ENCODE measurements around the gene EHD1. TPM values are rescaled to one million over a fixed set of nuclear protein-coding genes. Genes with fewer than 3 reads are reported as not detected.

Gene EHD1
- total and polyA plus RNA-seq, 2 of the 4 experiments (the other 2 are of a cell fraction), result 107 to 209 TPM

- in situ Hi-C loops (cut with MboI; ENCODE audit: low sequenced_read_pairs) (loop anchor here (5.0 kb wide), 1 partner anchor 46 kb away; no protein-coding TSS in a partner anchor), dilution Hi-C loops (cut with HindIII; ENCODE audit: low sequenced_read_pairs, unreplicated experiment) (no loop called here), intact Hi-C loops (cut with micrococcal nuclease) (loop anchor here (1.0 kb wide), 1 partner anchor 46 kb away; no protein-coding TSS in a partner anchor)
- WGBS, 2 experiments (ENCODE audit: extremely low coverage in 2 of 2, insufficient read length in 1 of 2), result 95% methylated on average over 7 of the region's 25 CpGs; no CpG with 5 or more reads in 1 of the 2 experiments
- no peak overlapping the region for H3K14ac ChIP-seq (replicated peaks; ENCODE audit: low read depth, low read length)
- no peak overlapping the region for H2BK120ac ChIP-seq (ENCODE audit: low read depth, low read length)
- no peak overlapping the region for H3K4me3 ChIP-seq (ENCODE audit: insufficient read depth, low read depth, low read length)
- H3K4ac ChIP-seq (ENCODE audit: low read depth, low read length), result no peak overlapping the region
- no peak overlapping the region for H3K18ac ChIP-seq (ENCODE audit: low read depth, low read length)
- TF ChIP-seq RAD21 (IDR thresholded peaks at IDR 0.05; ENCODE audit: low read length) (no peak), USF2 (IDR thresholded peaks at IDR 0.05; ENCODE audit: low read depth, low read length) (no peak), BHLHE40 (IDR thresholded peaks at IDR 0.05; ENCODE audit: low read depth, low read length) (no peak), MXI1 (IDR thresholded peaks at IDR 0.05; ENCODE audit: borderline replicate concordance, low read depth, low read length) (no peak), CHD1 (IDR thresholded peaks at IDR 0.05; ENCODE audit: low read depth, low read length) (no peak), CEBPB (IDR thresholded peaks at IDR 0.05; ENCODE audit: low read depth, low read length) (no peak), POLR2A (IDR thresholded peaks at IDR 0.05; ENCODE audit: low read depth, low read length) (no peak)
- no peak overlapping the region for H2AK5ac ChIP-seq (ENCODE audit: low read depth, low read length)
- no peak overlapping the region for H3K4me2 ChIP-seq (ENCODE audit: low read depth, low read length)
- H4K20me1 ChIP-seq (ENCODE audit: insufficient read depth, low read length), result peaks cover 4% of the 10 kb centered on the region; the same call in 1 of the 2 replicates
- no peak overlapping the region for H2AK9ac ChIP-seq (replicated peaks; ENCODE audit: low read depth, low read length, poor library complexity)
- no peak for DNase-seq
- no peak overlapping the region for H3K56ac ChIP-seq (ENCODE audit: extremely low read depth, insufficient read depth, low read length)
- no peak overlapping the region for H4K91ac ChIP-seq (ENCODE audit: insufficient read depth, low read depth, low read length)
- no peaks in the 10 kb centered on the region for H3K79me1 ChIP-seq (ENCODE audit: low read depth in 1 of 2, low read length in 2 of 2)
- H3K9ac ChIP-seq (ENCODE audit: low read depth, low read length), result no peak overlapping the region
- no peak overlapping the region for H2BK15ac ChIP-seq (ENCODE audit: low read depth, low read length)
- BruUV-seq (replicated peaks), result no TSS peak
- no peak overlapping the region for H3K27ac ChIP-seq (ENCODE audit: insufficient read depth, low read length)
- no peak overlapping the region for H2BK20ac ChIP-seq (ENCODE audit: low read depth, low read length)
- no peaks in the 10 kb centered on the region for H3K4me1 ChIP-seq (ENCODE audit: control insufficient read depth, insufficient read depth, low read length)
- no peak overlapping the region for H2BK5ac ChIP-seq (ENCODE audit: low read depth, low read length, poor library complexity, severe bottlenecking)
- no peaks in the 10 kb centered on the region for H3K9me1 ChIP-seq (ENCODE audit: insufficient read depth, low read length)
- no peak; the same call in 1 of the 2 replicates for ATAC-seq (ENCODE audit: low read depth)
- CTCF ChIA-PET, result interaction anchor here (0.7 to 2.2 kb wide), 4 partner anchors 39 to 103 kb away, joined by 3 to 14 read pairs (median 4); partner anchors contain the start of gene BATF2
- no peaks in the 10 kb centered on the region for H3K9me3 ChIP-seq (ENCODE audit: control insufficient read depth, insufficient read depth, low read length)
- H3K23ac ChIP-seq (ENCODE audit: low read depth, low read length), result no peak overlapping the region
- peaks cover 17% of the 10 kb centered on the region; the same call in 1 of the 2 replicates for H3K36me3 ChIP-seq (ENCODE audit: control insufficient read depth, insufficient read depth, low read length)
- POLR2A ChIA-PET (ENCODE audit: unreplicated experiment), result no interaction called here
- no peak overlapping the region for H2AFZ ChIP-seq (replicated peaks; ENCODE audit: low read length, poor library complexity)
- no peak overlapping the region for H4K5ac ChIP-seq (ENCODE audit: low read depth, low read length)
- H4K8ac ChIP-seq (ENCODE audit: low read depth in 2 of 2, low read length in 2 of 2), result no peak overlapping the region
- no peaks in the 10 kb centered on the region for H3K27me3 ChIP-seq (ENCODE audit: control insufficient read depth, insufficient read depth, low read length)
Observed at GRCh38 chr11:64893194-64894069, 15.0 kb upstream of the EHD1 start.

Data from IMR-90 (cell line).